Lung (tissue), 12 donors: Measurements from ENCODE around the gene CSRP3. TPM values are rescaled to one million over a fixed set of nuclear protein-coding genes. Genes with fewer than 3 reads are reported as not detected.

Source experiments
- ATAC-seq: fragments of 200-7000 bp; cut with Tn5 transposase; one replicate; pipeline ENCODE4 v1.9.1; 2020; ENCODE audit warnings: moderate number of reproducible peaks; ENCODE audit not compliant: insufficient read depth, low FRiP score
- DNase-seq, 3 donors: peaks; one replicate each; pipeline ENCODE4 v3.0.0-alpha.2; 2013 to 2017
- H3K27ac ChIP-seq, 2 donors: one replicate each; pipeline ENCODE4 v1.5.1; 2013; ENCODE audit warnings: mild to moderate bottlenecking in 2 of 2, moderate library complexity in 2 of 2, control low read depth in 1 of 2, inconsistent platforms in 1 of 2, low read depth in 1 of 2, low read length in 1 of 2
- H3K27me3 ChIP-seq, 3 donors: one replicate each; pipeline ENCODE4 v1.5.1; 2013; ENCODE audit warnings: low read length in 2 of 3; ENCODE audit not compliant: control insufficient read depth in 3 of 3, insufficient read depth in 3 of 3
- H3K36me3 ChIP-seq, 4 donors: one replicate each; pipeline ENCODE4 v1.5.1; 2013; ENCODE audit warnings: low read length in 4 of 4, mild to moderate bottlenecking in 1 of 4, moderate library complexity in 1 of 4; ENCODE audit not compliant: control insufficient read depth in 4 of 4, insufficient read depth in 4 of 4
- H3K4me1 ChIP-seq, 5 donors: one replicate each; pipeline ENCODE4 v1.5.1; 2013; ENCODE audit warnings: low read length in 5 of 5, mild to moderate bottlenecking in 2 of 5, moderate library complexity in 1 of 5; ENCODE audit not compliant: control insufficient read depth in 5 of 5, insufficient read depth in 5 of 5
- H3K4me3 ChIP-seq: one replicate; pipeline ENCODE4 v1.5.1; 2013; ENCODE audit warnings: mild to moderate bottlenecking, control low read depth, moderate library complexity
- H3K9ac ChIP-seq, 2 donors: one replicate each; pipeline ENCODE4 v1.5.1; 2013; ENCODE audit warnings: low read length in 2 of 2, control low read depth in 1 of 2; ENCODE audit not compliant: insufficient read depth in 1 of 2
- H3K9me3 ChIP-seq, 4 donors: one replicate each; pipeline ENCODE4 v1.5.1; 2013; ENCODE audit warnings: low read length in 3 of 4, mild to moderate bottlenecking in 1 of 4, moderate library complexity in 1 of 4; ENCODE audit not compliant: control insufficient read depth in 4 of 4, insufficient read depth in 3 of 4
- CTCF ChIP-seq: IDR thresholded peaks from 2 replicates; pipeline ENCODE4 v1.5.1; 2012; ENCODE audit warnings: mild to moderate bottlenecking; ENCODE audit errors: control extremely low read depth, extremely low read depth
- WGBS, 2 donors: extraction: QIAGEN DNeasy Blood & Tissue Kit; methylation state at CpG; one replicate each; pipeline ENCODE4 v1.1.7; 2013; 5-methylcytosine and 5-hydroxymethylcytosine counted together
- polyA plus RNA-seq, 2 donors: library from polyadenylated mRNA; stranded (reverse); fragments of 200-250 nt; gene quantifications; one replicate each; pipeline ENCODE4 v1.2.1, GENCODE V29; 2013
- total RNA-seq, 2 donors: library from RNA; depleted of rRNA in 1 of 2; stranded (reverse); fragments of >200 nt in 1 of 2; gene quantifications; one replicate each; pipeline ENCODE4 v1.2.1, GENCODE V29; 2014 to 2021
- donor health status: control.
- donor health status: control.
- donor health status: Bipolar disorder and iron deficiency.
- donor health status: healthy.
- donor health status: DM: yes; HTN: yes; CAD: no.

CSRP3 gene
- total and polyA plus RNA-seq, 4 donors: 0.07 to 3.5 TPM; not detected in 2

DNA sequence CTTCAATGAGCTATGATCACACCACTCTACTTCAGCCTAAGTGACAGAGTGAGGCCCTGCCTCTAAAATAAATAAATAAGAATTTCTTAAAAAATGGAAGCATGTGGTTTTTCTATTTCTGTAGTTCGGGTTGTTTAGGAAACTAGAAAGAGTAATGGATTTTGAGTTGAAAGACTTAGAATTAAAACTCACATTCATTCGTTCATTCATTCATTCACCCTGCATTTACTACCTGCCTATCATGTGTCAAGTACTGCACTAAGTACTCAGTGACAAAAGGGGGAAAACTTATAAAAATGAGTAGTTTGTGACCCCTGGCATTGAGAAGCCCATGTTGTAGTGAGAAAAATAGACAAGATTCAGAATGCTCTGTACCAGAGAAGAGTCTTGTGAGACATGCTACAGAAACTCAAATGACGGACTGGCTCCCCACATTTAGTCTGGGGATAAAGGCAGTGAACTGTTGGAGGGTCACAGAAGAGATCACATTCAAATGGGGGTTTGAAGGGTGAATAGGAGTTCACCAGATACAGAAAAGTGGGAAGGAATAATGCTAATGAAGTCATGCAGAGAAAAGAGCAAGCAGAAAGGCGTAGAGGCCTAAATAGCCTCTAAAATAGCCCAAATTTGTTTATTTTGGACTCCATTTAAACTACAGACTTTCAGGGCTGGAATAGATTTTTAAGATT is 7.0 kb downstream of the CSRP3 start:
- Histone ChIP-seq H3K36me3 (no peaks in the 10 kb centered on the region), H3K4me1 (peaks cover 0 to 15% (median 3%) of the 10 kb centered on the region in 5 donors), H3K9ac (no peak overlapping the region), H3K4me3 (no peak overlapping the region), H3K27me3 (no peaks in the 10 kb centered on the region), H3K27ac (peak overlapping the region in 1 of 2 donors; percentile 75), H3K9me3 (no peaks in the 10 kb centered on the region)
- ATAC-seq (no peak), DNase-seq (no peak)
- 89 to 92% methylated on average over 4 of the region's 4 CpGs for WGBS, 2 donors
- TF ChIP-seq CTCF: no peak

- Histone ChIP-seq H3K4me1 (peaks cover 0 to 11% (median 3%) of the 10 kb centered on the region in 5 donors), H3K36me3 (no peaks in the 10 kb centered on the region), H3K9me3 (no peaks in the 10 kb centered on the region), H3K4me3 (no peak overlapping the region), H3K9ac (no peak overlapping the region), H3K27me3 (no peaks in the 10 kb centered on the region), H3K27ac (peak overlapping the region in 1 of 2 donors; percentile 75)
- ATAC-seq (no peak), DNase-seq (no peak)
- no peak for TF ChIP-seq CTCF
- WGBS, 2 donors: 76 to 82% methylated on average over 2 of the region's 2 CpGs
These were observed 7.9 kb downstream of the CSRP3 start for GRCh38 chr11:19193916-19194315.

- Histone ChIP-seq H3K36me3 (peaks cover 0 to 7% (median 0%) of the 10 kb centered on the region in 4 donors), H3K27ac (peak overlapping the region in 1 of 2 donors; percentile 52), H3K27me3 (no peaks in the 10 kb centered on the region), H3K9ac (no peak overlapping the region), H3K9me3 (no peaks in the 10 kb centered on the region), H3K4me1 (peaks cover 0 to 11% (median 3%) of the 10 kb centered on the region in 5 donors), H3K4me3 (no peak overlapping the region)
- TF ChIP-seq CTCF: no peak
- ATAC-seq: no peak
- peak; percentile 65 to 85 (median 83) for DNase-seq
- 83 to 87% methylated on average over 7 of the region's 7 CpGs for WGBS, 2 donors
These were observed 10.1 kb downstream of the CSRP3 start for GRCh38 chr11:19191530-19192169.
